Mesenchymal stem cell (in vitro differentiated cells and primary cell): Measurements from ENCODE around the gene MYO5B. TPM values are rescaled to one million over a fixed set of nuclear protein-coding genes. Genes with fewer than 3 reads are reported as not detected.
"Not testable (repeated sequence)": the region's sequence is repeated elsewhere in the genome, so short reads cannot be mapped to it uniquely, and the experiment has no call there.

Source experiments
- DNase-seq: peaks from one replicate; pipeline ENCODE4 v3.0.0-alpha.2; 2013
- H2AFZ ChIP-seq: one replicate; pipeline ENCODE4 v1.6.1; 2013; ENCODE audit warnings: low read depth, mild to moderate bottlenecking, control low read depth, inconsistent platforms, low read length, moderate library complexity
- H2AK5ac ChIP-seq: 2 replicates; pipeline ENCODE4 v1.6.1; 2013; ENCODE audit warnings: low read length, moderate library complexity, mild to moderate bottlenecking, inconsistent platforms; ENCODE audit not compliant: severe bottlenecking
- H2BK120ac ChIP-seq: one replicate; pipeline ENCODE4 v1.6.1; 2013; ENCODE audit warnings: low read depth, mild to moderate bottlenecking, inconsistent platforms, low read length, moderate library complexity
- H2BK12ac ChIP-seq, 2 experiments: one replicate each; pipeline ENCODE4 v1.6.1; 2013; ENCODE audit warnings: inconsistent platforms in 2 of 2, low read length in 2 of 2, mild to moderate bottlenecking in 2 of 2, moderate library complexity in 2 of 2, control low read depth in 1 of 2
- H2BK15ac ChIP-seq: one replicate; pipeline ENCODE4 v1.6.1; 2013; ENCODE audit warnings: mild to moderate bottlenecking, low read depth, inconsistent platforms; ENCODE audit not compliant: poor library complexity, severe bottlenecking
- H2BK5ac ChIP-seq: 2 replicates; pipeline ENCODE4 v1.6.1; 2013; ENCODE audit warnings: low read depth, mild to moderate bottlenecking, low read length, control low read depth, inconsistent platforms; ENCODE audit not compliant: poor library complexity, severe bottlenecking
- H3K14ac ChIP-seq, 2 experiments: one replicate each; pipeline ENCODE4 v1.6.1; 2013; ENCODE audit warnings: inconsistent platforms in 2 of 2, low read length in 2 of 2, control low read depth in 1 of 2, mild to moderate bottlenecking in 1 of 2, moderate library complexity in 1 of 2
- H3K18ac ChIP-seq, 2 experiments: one replicate each; pipeline ENCODE4 v1.6.1; 2013; ENCODE audit warnings: inconsistent platforms in 2 of 2, low read length in 2 of 2, control low read depth in 1 of 2, low read depth in 1 of 2, mild to moderate bottlenecking in 1 of 2
- H3K23ac ChIP-seq, 2 experiments: one replicate each; pipeline ENCODE4 v1.6.1; 2013; ENCODE audit warnings: inconsistent platforms in 2 of 2, low read length in 2 of 2, mild to moderate bottlenecking in 2 of 2, moderate library complexity in 2 of 2, control low read depth in 1 of 2
- H3K27ac ChIP-seq: 2 replicates; pipeline ENCODE4 v1.5.1; 2013; ENCODE audit warnings: mild to moderate bottlenecking, moderate library complexity, low read length, control low read depth, inconsistent platforms; ENCODE audit not compliant: poor library complexity, severe bottlenecking
- H3K27me3 ChIP-seq, 2 experiments: 2 replicates each; pipeline versions ENCODE4 v1.6.1 to v1.7.0; 2013; ENCODE audit warnings: low read length in 2 of 2, mild to moderate bottlenecking in 2 of 2, moderate library complexity in 2 of 2, control low read depth in 1 of 2, inconsistent platforms in 1 of 2; ENCODE audit not compliant: control insufficient read depth in 1 of 2, insufficient read depth in 1 of 2
- H3K36me3 ChIP-seq, 2 experiments: 2 replicates each; pipeline versions ENCODE4 v1.6.1 to v1.7.0; 2013; ENCODE audit warnings: low read length in 2 of 2, control low read depth in 1 of 2, inconsistent platforms in 1 of 2, low read depth in 1 of 2, mild to moderate bottlenecking in 1 of 2; ENCODE audit not compliant: insufficient read depth in 2 of 2, control insufficient read depth in 1 of 2
- H3K4ac ChIP-seq, 2 experiments: one replicate each; pipeline ENCODE4 v1.6.1; 2013; ENCODE audit warnings: inconsistent platforms in 2 of 2, low read length in 2 of 2, mild to moderate bottlenecking in 2 of 2, moderate library complexity in 2 of 2, control low read depth in 1 of 2, low read depth in 1 of 2
- H3K4me1 ChIP-seq: 2 replicates; pipeline ENCODE4 v1.6.1; 2013; ENCODE audit warnings: low read depth, low read length, control low read depth; ENCODE audit not compliant: control insufficient read depth, insufficient read depth
- H3K4me2 ChIP-seq: 2 replicates; pipeline ENCODE4 v1.6.1; 2013; ENCODE audit warnings: low read length, mild to moderate bottlenecking, inconsistent platforms; ENCODE audit not compliant: poor library complexity, severe bottlenecking
- H3K4me3 ChIP-seq, 2 experiments: 2 replicates each; pipeline versions ENCODE4 v1.5.1 to v1.7.0; 2013; ENCODE audit warnings: low read length in 2 of 2, mild to moderate bottlenecking in 2 of 2, control low read depth in 1 of 2, low read depth in 1 of 2; ENCODE audit not compliant: insufficient read depth in 1 of 2
- H3K79me1 ChIP-seq: replicated peaks from 2 replicates; pipeline ENCODE4 v1.6.1; 2013; ENCODE audit warnings: mild to moderate bottlenecking, control low read depth, low read length, inconsistent platforms; ENCODE audit not compliant: poor library complexity, severe bottlenecking
- H3K9ac ChIP-seq: 2 replicates; pipeline ENCODE4 v1.7.0; 2013; ENCODE audit warnings: mild to moderate bottlenecking, low read length, moderate library complexity
- H3K9me3 ChIP-seq: 2 replicates; pipeline ENCODE4 v1.7.0; 2013; ENCODE audit warnings: mild to moderate bottlenecking, low read length; ENCODE audit not compliant: control insufficient read depth
- H4K8ac ChIP-seq: one replicate; pipeline ENCODE4 v1.6.1; 2013; ENCODE audit warnings: inconsistent platforms, mild to moderate bottlenecking, low read length, moderate library complexity
- H4K91ac ChIP-seq: one replicate; pipeline ENCODE4 v1.6.1; 2013; ENCODE audit warnings: mild to moderate bottlenecking, low read length, inconsistent platforms
- WGBS: methylation state at CpG from one replicate; pipeline ENCODE4 v1.1.7; 2013; ENCODE audit warnings: mixed read lengths; 5-methylcytosine and 5-hydroxymethylcytosine counted together
- polyA plus RNA-seq, 2 experiments: library from polyadenylated mRNA; stranded (reverse); fragments of 200-250 nt; gene quantifications; one replicate each; pipeline ENCODE4 v1.2.3, GENCODE V29; 2013

Gene MYO5B
- polyA plus RNA-seq (2013, experiment 1 of 2) = 0.54 TPM
- polyA plus RNA-seq (2013, experiment 2 of 2) = 0.60 TPM

GRCh38 chr18:50194631-50195532 lies at the start of gene MYO5B:
Gene MYO5B, minus strand, starts transcription at chr18:50195147. Its CDS starts 354 bp downstream, at chr18:50194793.
- H2BK5ac ChIP-seq = no peak within 1 kb of the TSS
- H3K36me3 ChIP-seq = no peaks in the 10 kb centered on the region
- H3K18ac ChIP-seq = no peak within 1 kb of the TSS
- H2BK15ac ChIP-seq = no peak within 1 kb of the TSS
- H3K27ac ChIP-seq = no peak within 1 kb of the TSS
- peak within 1 kb of the TSS; percentile 24 to 69 for H3K4me3 ChIP-seq
- no peak within 1 kb of the TSS for H4K8ac ChIP-seq
- no peak within 1 kb of the TSS for H2AFZ ChIP-seq
- H3K79me1 ChIP-seq = no peaks in the 10 kb centered on the region
- DNase-seq = no peak
- 4% methylated on average over 75 of the region's 115 CpGs for WGBS
- H2BK12ac ChIP-seq = no peak within 1 kb of the TSS
- no peak within 1 kb of the TSS for H3K23ac ChIP-seq
- peaks cover 19% of the 10 kb centered on the region for H3K4me1 ChIP-seq
- H4K91ac ChIP-seq = no peak within 1 kb of the TSS
- no peak within 1 kb of the TSS for H2BK120ac ChIP-seq
- peak within 1 kb of the TSS; percentile 99 for H3K4me2 ChIP-seq
- H3K4ac ChIP-seq = no peak within 1 kb of the TSS
- no peak within 1 kb of the TSS for H3K14ac ChIP-seq
- no peak within 1 kb of the TSS for H3K9ac ChIP-seq
- H3K9me3 ChIP-seq = no peaks in the 10 kb centered on the region
- peaks cover 63 to 71% of the 10 kb centered on the region in 2 experiments for H3K27me3 ChIP-seq
- no peak within 1 kb of the TSS for H2AK5ac ChIP-seq

GRCh38 chr18:50241768-50242167 lies 46.8 kb upstream of the MYO5B start:
- not testable (repeated sequence) for H3K27ac ChIP-seq, H2BK5ac ChIP-seq, H2BK120ac ChIP-seq, H3K79me1 ChIP-seq, H3K4me2 ChIP-seq, H3K36me3 ChIP-seq, H2BK15ac ChIP-seq, H4K91ac ChIP-seq, H3K4ac ChIP-seq, H4K8ac ChIP-seq, H3K9ac ChIP-seq, DNase-seq, H3K9me3 ChIP-seq, H3K18ac ChIP-seq, H3K23ac ChIP-seq, H2AK5ac ChIP-seq, H3K14ac ChIP-seq, H3K4me1 ChIP-seq, H2BK12ac ChIP-seq, H3K4me3 ChIP-seq, H3K27me3 ChIP-seq, H2AFZ ChIP-seq
- 88% methylated on average over 6 of the region's 8 CpGs for WGBS

GRCh38 chr18:50240080-50240563 lies 45.2 kb upstream of the MYO5B start:
- Histone ChIP-seq H3K27ac (no peak overlapping the region), H3K4ac (no peak overlapping the region), H2AFZ (no peak overlapping the region), H3K4me1 (no peaks in the 10 kb centered on the region), H3K36me3 (no peaks in the 10 kb centered on the region), H4K91ac (no peak overlapping the region), H3K14ac (no peak overlapping the region), H3K23ac (no peak overlapping the region), H3K27me3 (no peaks in the 10 kb centered on the region), H3K4me3 (no peak overlapping the region), H2BK120ac (no peak overlapping the region), H4K8ac (no peak overlapping the region), H3K9me3 (no peaks in the 10 kb centered on the region), H2BK15ac (no peak overlapping the region), H3K79me1 (no peaks in the 10 kb centered on the region), H3K4me2 (no peak overlapping the region), H2BK5ac (no peak overlapping the region), H3K18ac (no peak overlapping the region), H3K9ac (no peak overlapping the region), H2BK12ac (no peak overlapping the region), H2AK5ac (no peak overlapping the region)
- no peak for DNase-seq
- 88% methylated on average over 3 of the region's 3 CpGs for WGBS

- Histone ChIP-seq H3K18ac (no peak overlapping the region), H3K4me3 (no peak overlapping the region), H3K79me1 (no peaks in the 10 kb centered on the region), H2BK12ac (no peak overlapping the region), H2BK5ac (no peak overlapping the region), H3K9ac (no peak overlapping the region), H3K14ac (no peak overlapping the region), H3K4me1 (no peaks in the 10 kb centered on the region), H3K4me2 (no peak overlapping the region), H3K36me3 (no peaks in the 10 kb centered on the region), H3K27me3 (peaks cover 14 to 18% of the 10 kb centered on the region in 2 experiments), H4K91ac (no peak overlapping the region), H2BK120ac (no peak overlapping the region), H2AK5ac (no peak overlapping the region), H4K8ac (no peak overlapping the region), H3K27ac (no peak overlapping the region), H3K4ac (no peak overlapping the region), H2BK15ac (no peak overlapping the region), H3K23ac (no peak overlapping the region), H3K9me3 (no peaks in the 10 kb centered on the region), H2AFZ (no peak overlapping the region)
- WGBS = 7% methylated on average over 2 of the region's 2 CpGs
- no peak for DNase-seq
Observed at GRCh38 chr18:50232419-50232818, 37.5 kb upstream of the MYO5B start.
